ENCODE data around the gene SNX4.

- TF ChIP-seq, protein P1, sequence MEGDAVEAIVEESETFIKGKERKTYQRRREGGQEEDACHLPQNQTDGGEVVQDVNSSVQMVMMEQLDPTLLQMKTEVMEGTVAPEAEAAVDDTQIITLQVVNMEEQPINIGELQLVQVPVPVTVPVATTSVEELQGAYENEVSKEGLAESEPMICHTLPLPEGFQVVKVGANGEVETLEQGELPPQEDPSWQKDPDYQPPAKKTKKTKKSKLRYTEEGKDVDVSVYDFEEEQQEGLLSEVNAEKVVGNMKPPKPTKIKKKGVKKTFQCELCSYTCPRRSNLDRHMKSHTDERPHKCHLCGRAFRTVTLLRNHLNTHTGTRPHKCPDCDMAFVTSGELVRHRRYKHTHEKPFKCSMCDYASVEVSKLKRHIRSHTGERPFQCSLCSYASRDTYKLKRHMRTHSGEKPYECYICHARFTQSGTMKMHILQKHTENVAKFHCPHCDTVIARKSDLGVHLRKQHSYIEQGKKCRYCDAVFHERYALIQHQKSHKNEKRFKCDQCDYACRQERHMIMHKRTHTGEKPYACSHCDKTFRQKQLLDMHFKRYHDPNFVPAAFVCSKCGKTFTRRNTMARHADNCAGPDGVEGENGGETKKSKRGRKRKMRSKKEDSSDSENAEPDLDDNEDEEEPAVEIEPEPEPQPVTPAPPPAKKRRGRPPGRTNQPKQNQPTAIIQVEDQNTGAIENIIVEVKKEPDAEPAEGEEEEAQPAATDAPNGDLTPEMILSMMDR (IDR thresholded peaks at IDR 0.05; ENCODE audit: borderline replicate concordance, extremely low read depth, low read length, poor library complexity, severe bottlenecking) = no peak
- no peak for TF ChIP-seq EZH2 (IDR thresholded peaks at IDR 0.05; ENCODE audit: borderline replicate concordance, low read depth, low read length, severe bottlenecking)
Observed at GRCh38 chr3:125434582-125435011, 85.4 kb downstream of the SNX4 start.
